Endothelial cell of umbilical vein (primary cell): ENCODE data around the gene BRCA2. TPM values are rescaled to one million over a fixed set of nuclear protein-coding genes. Genes with fewer than 3 reads are reported as not detected.

Source experiments
- BruUV-seq: library from RNA; stranded (reverse); fragments of 400-500 nt; replicated peaks from 2 replicates; lab custom pipeline; 2021; lab: Mats Ljungman, UMichigan
- CTCF ChIA-PET: fragments of 300-600, 350-600 bp; sonication (Branson Sonifier 250); formaldehyde crosslinking; loops from one replicate; lab custom pipeline; 2021; ENCODE audit warnings: antibody characterized with exemption, inconsistent platforms; lab: Charles Lee
- POLR2A ChIA-PET: fragments of 300-600, 350-600 bp; sonication (Branson Sonifier 250); formaldehyde crosslinking; loops from one replicate; lab custom pipeline; 2021; ENCODE audit warnings: antibody characterized with exemption, inconsistent platforms; lab: Charles Lee
- DNase-seq: peaks from one replicate; pipeline ENCODE4 v3.0.0-alpha.2; 2011; ENCODE audit warnings: low read depth, low spot score
- FAIRE-seq: peaks from 2 replicates; lab custom pipeline; 2011; peaks lifted over from hg19 to GRCh38; lab: Jason Lieb, UNC
- H2AFZ ChIP-seq: 2 replicates; pipeline ENCODE4 v1.6.0; 2012; ENCODE audit warnings: low read depth, low read length, control low read depth, inconsistent platforms
- H3K27ac ChIP-seq: 2 replicates; pipeline ENCODE4 v1.5.1; 2011; ENCODE audit warnings: low read depth, mild to moderate bottlenecking, control low read depth, low read length, moderate library complexity; ENCODE audit not compliant: insufficient read depth
- H3K27me3 ChIP-seq, 2 experiments: 2 replicates each; pipeline versions ENCODE4 v1.6.0 to v1.6.1; 2011; ENCODE audit warnings: low read length in 2 of 2, mixed read lengths in 1 of 2; ENCODE audit not compliant: control insufficient read depth in 2 of 2, insufficient read depth in 2 of 2
- H3K36me3 ChIP-seq, 2 experiments: 2 replicates in 1 of 2; 3 replicates in 1 of 2; pipeline ENCODE4 v1.5.1; 2011; ENCODE audit warnings: low read length in 2 of 2, mild to moderate bottlenecking in 1 of 2, moderate library complexity in 1 of 2; ENCODE audit not compliant: control insufficient read depth in 2 of 2, insufficient read depth in 2 of 2; ENCODE audit errors: extremely low read depth in 1 of 2
- H3K4me1 ChIP-seq: 3 replicates; pipeline ENCODE4 v1.5.1; 2011; ENCODE audit warnings: mild to moderate bottlenecking, low read length; ENCODE audit not compliant: control insufficient read depth, insufficient read depth; ENCODE audit errors: extremely low read depth
- H3K4me2 ChIP-seq: 2 replicates; pipeline ENCODE4 v1.6.1; 2011; ENCODE audit warnings: low read length, control low read depth, mixed read lengths; ENCODE audit not compliant: insufficient read depth
- H3K4me3 ChIP-seq, 3 experiments: fragments of 200-600 bp in 1 of 3; sonication (generic), shearing (Covaris generic) in 1 of 3; replicated peaks in 1 of 3; 2 replicates each; pipeline ENCODE4 v1.5.1; 2011 to 2016; ENCODE audit warnings: control low read depth in 3 of 3, low read length in 3 of 3, mild to moderate bottlenecking in 2 of 3, inconsistent platforms in 1 of 3, low read depth in 1 of 3, moderate library complexity in 1 of 3; ENCODE audit not compliant: insufficient read depth in 1 of 3
- H3K79me2 ChIP-seq: 2 replicates; pipeline ENCODE4 v1.6.0; 2012; ENCODE audit warnings: low read length, inconsistent platforms; ENCODE audit not compliant: control insufficient read depth, insufficient read depth
- H3K9ac ChIP-seq: replicated peaks from 2 replicates; pipeline ENCODE3; 2011; ENCODE audit warnings: low read length, control low read depth; ENCODE audit not compliant: insufficient read depth; ENCODE audit errors: extremely low read depth
- H3K9me1 ChIP-seq: replicated peaks from 3 replicates; pipeline ENCODE4 v1.6.0; 2011; ENCODE audit warnings: mild to moderate bottlenecking, low read length; ENCODE audit not compliant: control insufficient read depth, insufficient read depth; ENCODE audit errors: extremely low read depth
- H3K9me3 ChIP-seq: replicated peaks from 2 replicates; pipeline ENCODE4 v1.5.1; 2012; ENCODE audit warnings: low read length, inconsistent platforms; ENCODE audit not compliant: control insufficient read depth, insufficient read depth
- H4K20me1 ChIP-seq: replicated peaks from 2 replicates; pipeline ENCODE3; 2011; ENCODE audit warnings: mild to moderate bottlenecking, low read length; ENCODE audit not compliant: control insufficient read depth, insufficient read depth; ENCODE audit errors: extremely low read depth
- EZH2 ChIP-seq: IDR thresholded peaks from 2 replicates; pipeline ENCODE4 v1.6.1; 2012; ENCODE audit warnings: borderline replicate concordance, low read depth, mild to moderate bottlenecking, moderate library complexity, low read length, inconsistent platforms; ENCODE audit not compliant: severe bottlenecking
- FOS ChIP-seq: IDR thresholded peaks from 2 replicates; pipeline ENCODE4 v1.6.1; 2011; ENCODE audit warnings: mild to moderate bottlenecking, low read length, moderate library complexity, borderline replicate concordance; ENCODE audit not compliant: insufficient read depth
- GATA2 ChIP-seq: IDR thresholded peaks from 2 replicates; pipeline ENCODE4 v1.7.0; 2011; ENCODE audit warnings: low read depth, mild to moderate bottlenecking, moderate library complexity, mixed read lengths, low read length; ENCODE audit not compliant: insufficient read length, insufficient read depth
- JUN ChIP-seq: IDR thresholded peaks from 2 replicates; pipeline ENCODE4 v1.6.1; 2011; ENCODE audit warnings: borderline replicate concordance, low read depth; ENCODE audit not compliant: insufficient read length, insufficient read depth
- MYC ChIP-seq: IDR thresholded peaks from one replicate; pipeline ENCODE4 v1.6.1; 2011; ENCODE audit warnings: mild to moderate bottlenecking, low read depth, low read length
- POLR2A ChIP-seq: IDR thresholded peaks from 2 replicates; pipeline ENCODE4 v1.6.1; 2012; ENCODE audit warnings: low read depth, mild to moderate bottlenecking, control low read depth, low read length
- POLR2AphosphoS5 ChIP-seq: IDR thresholded peaks from 2 replicates; pipeline ENCODE4 v1.6.1; 2012; ENCODE audit warnings: low read depth, mild to moderate bottlenecking, control low read depth, low read length, moderate library complexity; ENCODE audit not compliant: insufficient read depth
- dilution Hi-C: fragments of 300-500 bp; cut with MboI; formaldehyde crosslinking; loops from one replicate; pipeline ENCODE4 v1.15.0; 2019; ENCODE audit warnings: low sequenced_read_pairs; ENCODE audit not compliant: extremely low pct_ligation_motif_present
- intact Hi-C: fragments of 100-400 bp; cut with micrococcal nuclease; formaldehyde crosslinking; loops from one replicate; pipeline ENCODE4 v1.10.0; 2022
- polyA plus RNA-seq, 4 experiments: library from polyadenylated mRNA; depleted of rRNA in 3 of 4; stranded (reverse) in 3 of 4; unstranded in 1 of 4; fragments of >200 nt; gene quantifications; 2 replicates each; pipeline versions ENCODE4 v1.2.1 to v1.2.3, GENCODE V29; 2011 to 2012; ENCODE audit warnings: missing spikeins in 1 of 4
- total RNA-seq: library from RNA; stranded (reverse); gene quantifications from 2 replicates; pipeline ENCODE4 v1.2.3, GENCODE V29; 2021
- TF ChIP-seq, protein P1 (sequence below), 2 donors: IDR thresholded peaks; 1 replicate in 1 of 2; 2 replicates in 1 of 2; pipeline ENCODE4 v1.5.1; 2011; ENCODE audit warnings: low read length in 2 of 2, mild to moderate bottlenecking in 2 of 2, moderate library complexity in 2 of 2, control low read depth in 1 of 2, inconsistent platforms in 1 of 2, low read depth in 1 of 2; ENCODE audit not compliant: insufficient read depth in 1 of 2; ENCODE audit errors: extremely low read depth in 1 of 2
- TF ChIP-seq, protein P2 (sequence below): IDR thresholded peaks from 2 replicates; pipeline ENCODE4 v1.6.1; 2011; ENCODE audit not compliant: insufficient read depth, insufficient read length

The BRCA2 gene
- total and polyA plus RNA-seq, 2 donors (not counting 3 experiments of a cell fraction or from before 2014, with no cell fraction given) = 2.9 to 17.5 TPM

DNA sequence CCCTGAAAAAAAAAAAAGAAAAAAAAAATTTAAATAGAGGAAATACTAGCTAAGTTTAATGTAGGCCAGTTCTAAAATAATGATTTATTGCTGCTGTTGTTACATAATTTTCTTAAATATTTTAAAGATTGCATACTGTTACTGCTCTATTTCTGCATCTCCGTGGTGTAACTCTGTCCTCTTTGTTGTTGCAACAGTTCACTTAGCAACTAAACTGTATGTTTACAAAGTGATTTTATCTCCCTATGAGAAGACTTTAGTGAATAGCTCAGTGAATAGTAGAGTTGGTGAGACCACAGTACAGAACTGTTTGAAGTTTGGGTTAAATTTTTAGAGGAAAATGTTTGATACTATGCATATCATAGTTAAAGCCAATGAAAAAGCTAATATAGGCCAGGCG lies 19.4 kb downstream of the BRCA2 start:
- H3K27ac ChIP-seq = no peak overlapping the region
- no peaks in the 10 kb centered on the region for H4K20me1 ChIP-seq
- TF ChIP-seq GATA2 (no peak), FOS (no peak), POLR2A (no peak), JUN (no peak), EZH2 (no peak), MYC (no peak), POLR2AphosphoS5 (no peak)
- TF ChIP-seq, protein P1, sequence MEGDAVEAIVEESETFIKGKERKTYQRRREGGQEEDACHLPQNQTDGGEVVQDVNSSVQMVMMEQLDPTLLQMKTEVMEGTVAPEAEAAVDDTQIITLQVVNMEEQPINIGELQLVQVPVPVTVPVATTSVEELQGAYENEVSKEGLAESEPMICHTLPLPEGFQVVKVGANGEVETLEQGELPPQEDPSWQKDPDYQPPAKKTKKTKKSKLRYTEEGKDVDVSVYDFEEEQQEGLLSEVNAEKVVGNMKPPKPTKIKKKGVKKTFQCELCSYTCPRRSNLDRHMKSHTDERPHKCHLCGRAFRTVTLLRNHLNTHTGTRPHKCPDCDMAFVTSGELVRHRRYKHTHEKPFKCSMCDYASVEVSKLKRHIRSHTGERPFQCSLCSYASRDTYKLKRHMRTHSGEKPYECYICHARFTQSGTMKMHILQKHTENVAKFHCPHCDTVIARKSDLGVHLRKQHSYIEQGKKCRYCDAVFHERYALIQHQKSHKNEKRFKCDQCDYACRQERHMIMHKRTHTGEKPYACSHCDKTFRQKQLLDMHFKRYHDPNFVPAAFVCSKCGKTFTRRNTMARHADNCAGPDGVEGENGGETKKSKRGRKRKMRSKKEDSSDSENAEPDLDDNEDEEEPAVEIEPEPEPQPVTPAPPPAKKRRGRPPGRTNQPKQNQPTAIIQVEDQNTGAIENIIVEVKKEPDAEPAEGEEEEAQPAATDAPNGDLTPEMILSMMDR (IDR thresholded peaks at IDR 0.05; ENCODE audit: extremely low read depth in 1 of 2, insufficient read depth in 1 of 2, low read depth in 1 of 2, low read length in 2 of 2) = no peak
- TF ChIP-seq, protein P2, sequence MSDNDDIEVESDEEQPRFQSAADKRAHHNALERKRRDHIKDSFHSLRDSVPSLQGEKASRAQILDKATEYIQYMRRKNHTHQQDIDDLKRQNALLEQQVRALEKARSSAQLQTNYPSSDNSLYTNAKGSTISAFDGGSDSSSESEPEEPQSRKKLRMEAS = no peak
- no peaks in the 10 kb centered on the region for H3K9me1 ChIP-seq
- H3K27me3 ChIP-seq = no peaks in the 10 kb centered on the region
- ChIA-PET CTCF (interaction anchor here (1.1 kb wide), 1 partner anchor 9 kb away, joined by 3 read pairs; no protein-coding TSS in a partner anchor), POLR2A (no interaction called here)
- no peak overlapping the region for H3K4me2 ChIP-seq
- no peak for FAIRE-seq
- intact Hi-C loops = no loop called here
- H3K4me1 ChIP-seq = no peaks in the 10 kb centered on the region
- dilution Hi-C loops = no loop called here
- H3K9me3 ChIP-seq = no peaks in the 10 kb centered on the region
- H3K36me3 ChIP-seq = peaks cover 0 to 11% of the 10 kb centered on the region in 2 experiments
- BruUV-seq = no TSS peak
- no peak overlapping the region for H3K4me3 ChIP-seq
- H3K79me2 ChIP-seq = peaks cover 3% of the 10 kb centered on the region
- no peak for DNase-seq
- H3K9ac ChIP-seq = no peak overlapping the region
- H2AFZ ChIP-seq = no peak overlapping the region
